PFSK-1 (cell line): Measurements from ENCODE around the gene ARHGAP8.

ENCODE experiments used
- FOXP2 ChIP-seq: optimal IDR thresholded peaks from 2 replicates; pipeline ENCODE3; 2011; ENCODE audit warnings: borderline replicate concordance, control low read depth, inconsistent platforms; ENCODE audit not compliant: insufficient read depth; ENCODE audit errors: extremely low read length, extremely low read depth
- POLR2AphosphoS5 ChIP-seq: IDR thresholded peaks from 2 replicates; pipeline ENCODE4 v1.6.1; 2012; ENCODE audit warnings: low read depth, mild to moderate bottlenecking, control low read depth, low read length, moderate library complexity
- SIN3A ChIP-seq: IDR thresholded peaks from 2 replicates; pipeline ENCODE4 v1.6.1; 2012; ENCODE audit warnings: mild to moderate bottlenecking, low read length, moderate library complexity, borderline replicate concordance; ENCODE audit not compliant: insufficient read depth
- TAF1 ChIP-seq: IDR thresholded peaks from 2 replicates; pipeline ENCODE4 v1.6.1; 2012; ENCODE audit warnings: low read length, control low read depth, borderline replicate concordance; ENCODE audit not compliant: insufficient read depth
- TF ChIP-seq, protein P1 (sequence below), 2 experiments: IDR thresholded peaks; 2 replicates each; pipeline versions ENCODE4 v1.6.1 to v1.8.0; 2011 to 2012; ENCODE audit warnings: low read depth in 2 of 2, low read length in 2 of 2, control low read depth in 1 of 2, inconsistent platforms in 1 of 2, mild to moderate bottlenecking in 1 of 2, moderate library complexity in 1 of 2; ENCODE audit not compliant: insufficient read depth in 1 of 2

ARHGAP8 gene

DNA sequence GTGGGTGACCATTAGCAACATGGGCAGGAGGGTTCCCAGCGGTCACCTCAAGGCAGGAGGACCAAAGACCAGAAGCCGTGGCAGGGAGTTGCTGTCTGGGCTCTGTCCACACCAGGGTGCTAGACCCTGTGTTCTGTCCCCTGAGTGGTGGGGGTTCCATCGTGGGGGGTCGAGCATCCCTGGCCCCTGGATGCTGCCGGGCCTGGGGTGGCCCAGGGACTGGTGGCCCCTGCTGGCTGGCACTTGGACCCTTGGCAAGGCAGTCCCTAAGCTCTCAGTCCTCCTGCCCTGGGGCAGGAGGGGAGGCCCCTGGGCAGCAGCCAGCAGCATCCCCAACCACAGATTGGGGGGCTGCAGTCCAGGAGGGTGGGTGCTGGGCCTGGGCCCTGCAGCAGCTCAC, 13.4 kb upstream of the ARHGAP8 start:
- no peak for TF ChIP-seq SIN3A
- no peak for TF ChIP-seq FOXP2
- no peak for TF ChIP-seq TAF1
- TF ChIP-seq, protein P1, sequence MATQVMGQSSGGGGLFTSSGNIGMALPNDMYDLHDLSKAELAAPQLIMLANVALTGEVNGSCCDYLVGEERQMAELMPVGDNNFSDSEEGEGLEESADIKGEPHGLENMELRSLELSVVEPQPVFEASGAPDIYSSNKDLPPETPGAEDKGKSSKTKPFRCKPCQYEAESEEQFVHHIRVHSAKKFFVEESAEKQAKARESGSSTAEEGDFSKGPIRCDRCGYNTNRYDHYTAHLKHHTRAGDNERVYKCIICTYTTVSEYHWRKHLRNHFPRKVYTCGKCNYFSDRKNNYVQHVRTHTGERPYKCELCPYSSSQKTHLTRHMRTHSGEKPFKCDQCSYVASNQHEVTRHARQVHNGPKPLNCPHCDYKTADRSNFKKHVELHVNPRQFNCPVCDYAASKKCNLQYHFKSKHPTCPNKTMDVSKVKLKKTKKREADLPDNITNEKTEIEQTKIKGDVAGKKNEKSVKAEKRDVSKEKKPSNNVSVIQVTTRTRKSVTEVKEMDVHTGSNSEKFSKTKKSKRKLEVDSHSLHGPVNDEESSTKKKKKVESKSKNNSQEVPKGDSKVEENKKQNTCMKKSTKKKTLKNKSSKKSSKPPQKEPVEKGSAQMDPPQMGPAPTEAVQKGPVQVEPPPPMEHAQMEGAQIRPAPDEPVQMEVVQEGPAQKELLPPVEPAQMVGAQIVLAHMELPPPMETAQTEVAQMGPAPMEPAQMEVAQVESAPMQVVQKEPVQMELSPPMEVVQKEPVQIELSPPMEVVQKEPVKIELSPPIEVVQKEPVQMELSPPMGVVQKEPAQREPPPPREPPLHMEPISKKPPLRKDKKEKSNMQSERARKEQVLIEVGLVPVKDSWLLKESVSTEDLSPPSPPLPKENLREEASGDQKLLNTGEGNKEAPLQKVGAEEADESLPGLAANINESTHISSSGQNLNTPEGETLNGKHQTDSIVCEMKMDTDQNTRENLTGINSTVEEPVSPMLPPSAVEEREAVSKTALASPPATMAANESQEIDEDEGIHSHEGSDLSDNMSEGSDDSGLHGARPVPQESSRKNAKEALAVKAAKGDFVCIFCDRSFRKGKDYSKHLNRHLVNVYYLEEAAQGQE (IDR thresholded peaks at IDR 0.05; ENCODE audit: insufficient read depth in 1 of 2, low read depth in 2 of 2, low read length in 2 of 2) = no peak
- TF ChIP-seq POLR2AphosphoS5 = no peak

DNA sequence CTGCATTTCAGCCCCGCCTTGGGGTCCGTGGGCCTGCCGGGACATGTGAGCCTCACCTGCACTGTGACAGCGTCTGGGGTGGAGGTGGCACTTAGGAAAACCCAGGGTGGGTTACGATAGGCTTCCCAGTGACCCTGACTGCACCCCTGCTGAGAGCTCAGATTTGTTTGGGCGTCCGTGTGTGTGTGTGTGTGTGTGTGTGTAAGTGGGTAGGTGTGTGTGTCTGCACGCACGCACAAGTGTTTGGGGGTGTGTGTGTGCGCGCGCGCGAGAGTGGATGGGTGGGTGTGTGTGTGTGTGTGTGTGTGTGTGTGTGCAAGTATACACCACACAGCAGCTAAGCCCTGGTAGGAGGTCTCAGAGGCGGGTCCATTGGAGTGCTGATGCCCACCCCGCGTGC, 12.1 kb upstream of the ARHGAP8 start:
- TF ChIP-seq FOXP2 (no peak), SIN3A (no peak), TAF1 (no peak), POLR2AphosphoS5 (no peak)
- TF ChIP-seq, protein P1 (IDR thresholded peaks at IDR 0.05; ENCODE audit: insufficient read depth in 1 of 2, low read depth in 2 of 2, low read length in 2 of 2) = no peak

DNA sequence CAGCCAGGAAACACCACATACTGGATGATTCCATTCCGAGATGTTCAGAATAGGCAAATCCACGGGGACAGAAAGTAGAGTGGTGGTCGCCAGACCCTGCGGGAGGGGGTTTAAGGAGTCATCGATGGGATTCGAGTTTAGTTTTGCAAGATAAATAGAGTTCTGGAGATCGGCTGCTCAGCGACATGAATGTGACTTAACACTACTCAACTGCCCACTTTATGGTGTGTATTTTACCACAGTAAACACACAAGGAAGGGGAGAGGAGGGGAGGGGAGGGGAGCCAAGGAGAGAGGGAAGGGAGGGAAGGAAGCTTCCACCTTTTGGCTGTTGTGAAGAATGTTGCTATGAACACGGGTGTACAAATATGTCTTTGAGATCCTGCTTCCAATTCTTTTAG, 10.4 kb upstream of the ARHGAP8 start:
- TF ChIP-seq POLR2AphosphoS5 (no peak), SIN3A (no peak), FOXP2 (no peak), TAF1 (no peak)
- TF ChIP-seq, protein P1 (IDR thresholded peaks at IDR 0.05; ENCODE audit: insufficient read depth in 1 of 2, low read depth in 2 of 2, low read length in 2 of 2) = no peak

DNA sequence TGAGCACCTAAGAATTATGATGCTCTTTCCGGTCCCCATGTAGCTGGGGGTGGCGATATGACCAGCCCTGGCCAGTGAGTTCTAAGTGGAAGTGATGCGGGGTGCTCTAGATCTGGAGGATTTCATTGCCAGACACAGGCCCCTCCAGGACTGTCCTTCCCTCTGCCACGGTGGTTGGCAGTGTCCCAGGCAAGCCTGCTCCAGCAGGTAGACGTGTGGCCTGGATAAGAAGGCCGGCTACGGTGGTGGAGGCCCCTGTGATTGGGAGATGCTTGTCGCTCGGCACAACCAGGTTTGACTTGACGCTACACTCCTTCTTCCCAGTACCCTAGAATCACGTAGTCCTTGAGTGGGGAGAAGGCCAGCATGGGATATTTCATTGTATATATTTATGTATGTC, 9.1 kb upstream of the ARHGAP8 start:
- TF ChIP-seq SIN3A = no peak
- no peak for TF ChIP-seq TAF1
- no peak for TF ChIP-seq FOXP2
- TF ChIP-seq POLR2AphosphoS5 = no peak
- TF ChIP-seq, protein P1 (IDR thresholded peaks at IDR 0.05; ENCODE audit: insufficient read depth in 1 of 2, low read depth in 2 of 2, low read length in 2 of 2) = no peak

DNA sequence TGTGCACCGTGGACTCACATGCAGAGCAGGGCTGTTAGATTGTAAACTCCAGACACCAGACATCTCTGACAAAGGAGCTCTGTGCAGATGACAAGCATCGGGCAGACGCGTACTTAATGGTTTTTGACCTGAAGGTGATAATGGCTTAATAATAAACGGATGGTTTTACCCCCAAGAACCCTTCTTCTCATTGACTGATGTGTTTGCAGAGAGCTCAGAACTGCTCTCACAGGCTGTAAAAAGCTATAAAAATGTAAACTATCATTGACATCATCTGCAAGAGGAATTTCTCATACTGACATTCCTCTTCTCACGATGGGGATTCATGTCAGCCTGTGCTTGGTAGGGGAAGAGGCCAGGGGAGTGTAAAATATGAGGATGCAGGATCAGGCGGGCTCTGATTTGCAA, 8.6 kb upstream of the ARHGAP8 start:
- TF ChIP-seq POLR2AphosphoS5 = no peak
- TF ChIP-seq FOXP2 = no peak
- TF ChIP-seq TAF1 = no peak
- no peak for TF ChIP-seq SIN3A
- TF ChIP-seq, protein P1 (IDR thresholded peaks at IDR 0.05; ENCODE audit: insufficient read depth in 1 of 2, low read depth in 2 of 2, low read length in 2 of 2) = no peak
